Amniotic epithelial cell (primary cell): ENCODE results near the gene S100A7.
"Not testable (repeated sequence)": the region's sequence is repeated elsewhere in the genome, so short reads cannot be mapped to it uniquely, and the experiment has no call there.

ENCODE experiments used
- DNase-seq: peaks from one replicate; pipeline ENCODE4 v3.0.0-alpha.2; 2010; ENCODE audit warnings: low read depth

The S100A7 gene

DNA sequence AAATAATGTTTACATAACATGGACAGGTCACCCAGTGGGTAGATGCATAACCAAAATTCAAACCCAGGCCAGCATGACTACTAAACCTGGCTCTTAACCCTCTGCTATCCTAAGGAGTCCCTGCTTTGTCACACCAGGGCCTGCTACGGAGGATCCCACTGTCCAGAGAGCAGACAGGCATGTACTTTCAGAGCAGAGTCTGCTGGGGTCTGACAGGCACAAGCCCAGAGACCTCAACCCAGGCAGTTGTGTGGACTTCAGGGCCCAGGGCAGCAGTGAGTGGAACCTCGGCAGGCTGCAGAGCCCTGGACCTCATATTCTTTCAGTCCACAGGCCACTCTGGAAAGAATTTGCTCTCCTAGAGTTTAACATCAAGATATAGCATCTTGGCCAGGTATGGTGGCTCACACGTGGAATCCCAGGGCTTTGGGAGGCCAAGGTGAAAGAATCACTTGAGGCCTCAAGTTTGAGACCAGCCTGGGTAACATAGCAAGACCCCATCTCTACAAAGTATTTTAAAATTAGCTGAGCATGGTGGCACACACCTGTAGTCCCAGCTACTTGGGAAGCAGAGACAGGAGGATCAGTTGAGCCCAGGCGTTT, 16.1 kb upstream of the S100A7 start:
- DNase-seq = no peak

DNA sequence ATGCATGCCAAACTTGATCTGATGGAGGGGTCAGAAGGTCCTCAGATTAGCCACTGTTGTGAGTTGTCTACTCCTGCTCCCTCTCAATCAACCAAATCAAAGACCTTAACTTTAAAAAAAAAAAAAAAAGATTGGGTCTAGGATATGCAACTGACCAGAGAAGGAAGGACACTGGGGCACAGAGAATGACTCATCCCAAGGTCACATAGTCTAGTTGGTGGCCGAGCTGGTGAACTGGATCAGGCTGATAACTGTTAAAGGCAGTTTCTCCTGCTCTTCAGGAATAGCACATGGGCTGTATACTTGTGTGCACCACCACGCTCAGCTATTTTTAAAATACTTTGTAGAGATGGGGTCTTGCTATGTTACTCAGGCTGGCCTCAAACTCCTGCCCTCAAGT, 14.8 kb upstream of the S100A7 start:
- no peak for DNase-seq

- no peak for DNase-seq
Measured at GRCh38 chr1:153474347-153474746, 13.9 kb upstream of the S100A7 start.

GRCh38 chr1:153470707-153471106, 10.3 kb upstream of the S100A7 start:
- DNase-seq = peak; percentile 83

GRCh38 chr1:153466908-153467307, 6.5 kb upstream of the S100A7 start:
- DNase-seq = peak; percentile 33

DNA sequence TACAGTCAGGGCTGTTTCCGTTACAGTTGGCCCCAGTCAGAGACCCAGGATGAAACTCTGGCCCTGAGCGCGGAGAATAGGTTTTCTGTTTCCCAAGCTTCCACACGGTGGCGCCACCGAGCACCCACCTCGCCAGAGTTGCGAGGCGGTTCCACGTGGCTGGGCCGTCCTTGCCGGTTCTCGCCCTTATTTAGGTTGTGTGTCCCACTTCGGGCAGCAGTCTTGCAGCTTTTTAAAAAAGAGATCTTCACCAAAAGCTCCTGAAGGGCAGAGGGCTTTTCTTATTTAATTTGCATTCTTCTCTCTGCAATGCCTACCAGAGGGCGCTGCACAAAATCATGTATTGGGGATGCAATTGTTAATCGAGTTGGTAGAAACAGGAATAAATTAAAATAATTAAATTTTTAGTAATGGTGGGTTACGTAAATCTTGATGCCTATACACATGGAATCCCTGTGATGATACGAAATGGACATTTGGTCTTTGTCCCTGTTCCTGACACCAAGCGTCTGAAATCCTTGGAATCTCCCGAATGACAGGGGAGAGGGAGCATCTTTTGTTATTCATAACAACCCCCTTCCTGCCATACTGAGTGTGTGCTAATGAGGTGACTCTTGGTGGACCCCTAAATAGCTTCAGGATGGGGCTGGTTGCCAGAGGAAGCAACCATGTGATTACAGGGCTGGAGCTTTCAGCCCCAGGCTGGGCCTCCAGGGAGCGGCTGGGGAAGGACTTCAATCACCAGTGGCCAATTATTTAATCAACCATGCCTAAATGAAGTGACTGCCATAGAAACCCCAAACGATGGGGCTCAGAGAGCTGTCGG, 5.6 kb upstream of the S100A7 start:
- DNase-seq = no peak

GRCh38 chr1:153462741-153463140, 2.3 kb upstream of the S100A7 start:
- not testable (repeated sequence) for DNase-seq

DNA sequence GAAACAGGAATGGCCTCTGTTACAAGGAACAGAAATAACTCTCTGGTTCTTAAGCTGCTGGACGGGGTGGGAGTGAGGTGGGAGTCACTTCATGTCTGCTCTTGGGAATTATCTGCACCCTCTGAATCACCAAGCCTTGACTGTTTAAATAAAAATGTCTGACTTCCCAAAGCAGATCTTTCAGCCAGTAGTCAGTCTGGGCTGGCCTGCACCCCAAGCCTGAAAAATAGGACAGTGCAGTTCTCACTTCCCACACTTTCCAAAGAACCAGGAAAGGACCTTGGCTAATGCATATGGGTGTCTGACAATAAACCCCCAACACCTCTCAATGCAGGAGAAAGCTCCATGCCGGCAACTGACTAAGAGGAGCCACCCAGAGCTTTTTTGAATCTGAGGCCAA, 796 bp downstream of the S100A7 start:
- DNase-seq = no peak

DNA sequence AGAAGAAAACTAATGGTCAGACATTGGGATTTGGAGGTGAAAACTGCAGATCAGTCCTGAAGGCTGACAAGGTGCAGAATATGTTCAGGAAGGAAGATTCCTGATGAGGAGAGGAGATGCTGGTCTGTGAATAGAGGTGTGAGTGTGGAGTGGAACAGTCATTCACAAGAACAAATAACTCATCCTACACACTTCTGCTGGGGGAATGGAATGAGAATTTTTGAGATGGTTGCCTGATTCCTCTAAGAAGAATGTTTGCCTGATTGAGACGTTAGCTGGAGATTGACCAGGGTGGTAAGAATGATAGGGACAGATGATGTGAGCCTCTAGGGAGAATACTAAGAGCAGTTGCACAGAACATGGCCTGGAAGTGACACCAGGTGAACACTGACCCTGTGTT, 4.1 kb downstream of the S100A7 start:
- DNase-seq = no peak

DNA sequence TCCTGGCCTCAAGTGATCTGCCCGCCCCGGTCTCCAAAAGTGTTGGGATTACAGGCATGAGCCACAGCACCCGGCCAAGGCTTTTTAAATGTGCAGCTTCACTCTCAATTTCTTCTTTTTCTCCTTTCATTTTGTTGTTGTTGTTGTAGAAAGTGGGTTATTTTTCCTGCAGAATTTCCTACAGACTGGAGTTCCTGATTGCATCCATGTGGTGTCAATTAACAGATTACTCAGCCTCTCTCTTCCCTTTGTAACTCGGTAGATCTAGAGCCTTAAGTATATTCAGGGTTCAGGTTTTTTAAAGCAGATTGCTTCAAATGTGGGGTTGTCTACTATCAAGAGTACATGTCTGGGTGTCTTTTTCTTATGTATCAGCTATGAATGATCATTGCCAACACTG, 11.6 kb downstream of the S100A7 start:
- not testable (repeated sequence) for DNase-seq

DNA sequence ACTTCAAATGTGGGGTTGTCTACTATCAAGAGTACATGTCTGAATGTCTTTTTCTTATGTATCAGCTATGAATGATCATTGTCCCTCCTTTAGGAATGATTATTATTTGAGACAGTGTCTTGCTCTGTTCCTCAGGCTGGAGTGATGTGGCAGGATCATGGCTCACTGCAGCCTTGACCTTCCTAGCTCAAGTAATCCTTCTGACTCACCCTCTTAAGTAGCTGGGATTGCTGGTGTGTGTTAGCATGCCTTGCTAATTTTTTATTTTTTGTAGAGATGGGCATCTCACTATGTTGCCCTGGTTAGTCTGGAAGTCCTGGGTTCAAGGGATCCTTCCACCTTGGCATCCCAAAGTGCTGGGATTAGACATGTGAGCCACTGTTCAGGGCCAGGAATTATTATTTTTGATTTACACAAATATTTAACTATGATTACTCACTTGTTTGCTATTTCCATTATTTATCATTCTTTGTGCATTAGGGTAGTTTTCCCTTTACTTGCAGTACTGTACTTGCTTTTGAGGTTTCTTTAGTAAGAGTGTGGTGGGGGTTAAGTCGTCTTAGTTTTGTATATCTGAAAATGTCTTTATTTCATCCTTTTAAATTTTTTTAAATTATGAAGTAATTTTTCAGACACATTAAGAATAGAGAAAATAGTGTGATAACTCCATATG, 12.8 kb downstream of the S100A7 start:
- DNase-seq = peak; percentile 74

DNA sequence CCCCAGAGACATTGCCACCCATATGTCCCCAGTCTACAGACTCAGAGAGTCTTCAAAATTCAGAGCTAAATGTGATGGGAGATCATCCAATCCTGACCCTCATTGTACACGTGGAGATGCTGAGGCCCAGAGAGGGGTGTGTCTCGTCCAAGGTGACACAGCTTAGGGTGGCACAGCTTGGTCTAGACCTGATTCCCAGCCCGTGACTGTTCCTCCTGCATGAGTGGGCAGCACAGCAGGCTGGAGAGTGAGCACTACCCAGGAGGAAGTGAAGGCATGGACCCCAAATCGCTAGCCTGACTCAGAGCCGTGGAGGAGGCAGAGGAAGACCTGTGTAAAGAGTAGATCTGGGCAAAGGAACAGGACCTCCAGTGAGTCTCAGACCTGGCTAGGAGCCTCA, 16.4 kb downstream of the S100A7 start:
- DNase-seq = no peak

GRCh38 chr1:153443486-153443885, 17.0 kb downstream of the S100A7 start:
- DNase-seq = no peak

GRCh38 chr1:153441238-153441755, 19.2 kb downstream of the S100A7 start:
- no peak for DNase-seq

DNA sequence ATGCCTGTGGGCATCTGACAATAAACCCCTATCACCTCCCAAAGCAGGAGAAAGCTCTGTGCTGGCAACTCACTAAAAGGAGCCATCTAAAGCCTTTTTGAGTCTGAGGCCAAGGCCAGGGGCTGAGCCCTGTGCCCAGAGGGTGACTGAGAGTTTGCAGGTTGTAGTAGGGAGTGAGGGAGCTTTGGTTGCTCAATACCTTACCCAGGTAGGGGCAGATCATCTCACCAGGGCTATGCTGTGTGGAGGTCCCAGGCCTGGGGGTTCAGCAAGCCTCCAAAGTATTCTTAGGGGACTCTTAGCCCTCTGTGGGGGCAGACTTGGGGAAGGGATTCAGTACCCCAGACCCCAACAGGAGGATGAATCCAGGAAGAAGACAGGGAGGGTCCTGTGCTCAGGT, 21.2 kb downstream of the S100A7 start:
- no peak for DNase-seq

- DNase-seq = no peak
Measured at GRCh38 chr1:153438599-153438998, 21.9 kb downstream of the S100A7 start.

DNA sequence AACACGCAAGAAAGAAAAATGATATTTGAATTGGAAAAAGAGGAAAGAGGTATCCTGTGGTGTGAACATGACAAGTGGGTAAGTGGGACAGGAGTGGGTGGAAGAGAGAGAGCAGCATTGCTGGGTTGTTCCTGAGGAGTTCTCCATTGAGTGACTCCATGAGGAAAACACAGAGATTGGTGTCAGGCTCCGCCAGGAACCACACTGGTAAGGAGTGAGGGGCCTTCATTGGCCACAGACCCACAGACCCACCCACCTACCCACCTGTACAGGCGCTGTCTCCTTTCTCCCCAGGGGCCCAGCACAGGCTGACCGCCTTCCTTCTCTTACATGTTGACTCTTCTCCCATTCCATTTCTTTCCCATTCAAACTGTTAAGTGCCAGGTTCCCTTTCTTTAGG, 23.2 kb downstream of the S100A7 start:
- DNase-seq = no peak

DNA sequence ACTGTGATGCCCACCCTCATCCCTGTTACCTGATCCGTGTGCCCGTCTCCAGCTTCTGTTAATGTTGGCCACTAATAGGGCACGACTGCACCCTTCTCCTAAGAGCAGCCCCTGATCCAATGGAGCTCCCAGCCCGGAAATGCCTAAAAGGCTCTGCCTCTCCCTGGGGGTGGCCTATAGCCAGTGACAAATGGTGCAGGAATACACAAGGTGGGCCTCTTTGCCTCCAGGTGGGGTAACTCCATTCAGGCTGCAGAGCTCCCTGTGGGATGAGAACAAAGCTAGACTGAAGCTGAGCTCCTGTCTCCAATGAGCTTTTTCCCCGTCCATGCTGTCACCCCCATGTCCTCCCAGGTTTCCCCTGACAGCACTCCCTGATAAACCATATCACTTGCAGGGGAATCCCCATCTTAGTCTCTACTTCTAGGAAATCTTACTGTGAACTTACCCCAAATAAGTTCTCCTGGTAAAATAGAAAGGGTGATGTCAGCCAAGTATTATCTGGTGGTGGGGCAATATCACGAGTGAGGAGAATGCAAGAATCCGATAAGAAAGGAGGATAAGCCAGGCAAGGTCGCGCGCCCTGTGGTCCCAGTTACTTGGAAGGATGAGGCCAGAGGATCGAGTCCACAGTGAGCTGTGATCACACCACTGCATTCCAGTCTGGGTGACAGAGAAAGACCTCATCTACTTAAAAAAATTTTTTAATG, 25.6 kb downstream of the S100A7 start:
- DNase-seq = peak; percentile 8

- DNase-seq = peak; percentile 69
Measured at GRCh38 chr1:153432874-153433681, 27.4 kb downstream of the S100A7 start.

- no peak for DNase-seq
Measured at GRCh38 chr1:153431928-153432327, 28.5 kb downstream of the S100A7 start.

DNA sequence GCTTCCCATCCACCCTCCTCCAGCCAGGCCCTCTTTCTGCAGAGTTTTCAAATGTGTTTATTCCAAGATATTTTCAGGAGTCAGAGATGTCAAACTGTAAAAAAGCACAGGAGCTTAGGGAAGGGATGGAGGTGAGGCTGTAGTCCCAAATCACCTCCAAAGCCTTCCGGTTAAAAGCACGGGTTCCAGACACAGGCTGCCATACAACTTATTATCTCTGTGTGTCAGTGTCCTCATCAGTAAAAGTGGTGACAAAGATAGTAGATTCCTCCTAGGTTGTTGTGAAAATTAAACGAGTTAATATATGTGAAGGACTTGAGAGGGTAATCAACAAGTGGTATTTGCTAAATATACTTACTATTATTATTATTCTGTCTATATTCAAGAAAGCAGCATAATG, 29.0 kb downstream of the S100A7 start:
- no peak for DNase-seq
